Adrenal gland (tissue), 12 donors: ENCODE measurements around the gene AOPEP. TPM values are rescaled to one million over a fixed set of nuclear protein-coding genes. Genes with fewer than 3 reads are reported as not detected.

Source experiments
- DNase-seq, 7 donors: peaks; one replicate each; pipeline ENCODE4 v3.0.0-alpha.2; 2019 to 2020
- H3K27ac ChIP-seq, 5 donors: fragments of 200-600 bp; sonication (generic) in 4 of 5; 1 replicate in 3 of 5; 2 replicates in 2 of 5; pipeline versions ENCODE4 v1.5.1 to v1.8.0; 2016 to 2020; ENCODE audit warnings: mild to moderate bottlenecking in 1 of 5
- H3K27me3 ChIP-seq: fragments of 200-600 bp; 2 replicates; pipeline ENCODE4 v1.8.0; 2021
- H3K36me3 ChIP-seq, 2 donors: fragments of 200-600 bp; replicated peaks in 1 of 2; 1 replicate in 1 of 2; 2 replicates in 1 of 2; pipeline versions ENCODE4 v1.5.1 to v1.8.0; 2018 to 2022
- H3K4me1 ChIP-seq, 2 donors: fragments of 200-600 bp; replicated peaks in 1 of 2; 1 replicate in 1 of 2; 2 replicates in 1 of 2; pipeline versions ENCODE4 v1.5.1 to v1.8.0; 2018 to 2021
- H3K4me3 ChIP-seq, 4 donors: fragments of 200-600 bp; sonication (generic) in 3 of 4; one replicate each; pipeline ENCODE4 v1.5.1; 2016 to 2018
- H3K9me3 ChIP-seq, 3 donors: fragments of 200-600 bp; sonication (generic) in 1 of 3; replicated peaks in 1 of 3; 1 replicate in 2 of 3; 2 replicates in 1 of 3; pipeline versions ENCODE4 v1.5.1 to v1.8.0; 2016 to 2021
- CTCF ChIP-seq, 6 experiments: fragments of 450-650 bp in 4 of 6; fragments of 200-600 bp in 2 of 6; sonication (generic) in 1 of 6; IDR thresholded peaks; 1 replicate in 5 of 6; 2 replicates in 1 of 6; pipeline versions ENCODE4 v1.5.1 to v1.8.0; 2016 to 2021; ENCODE audit warnings: antibody characterized with exemption in 6 of 6, mild to moderate bottlenecking in 2 of 6, moderate library complexity in 1 of 6
- POLR2A ChIP-seq, 2 donors: fragments of 450-650 bp; IDR thresholded peaks; one replicate each; pipeline ENCODE4 v1.6.1; 2017; ENCODE audit warnings: antibody characterized with exemption in 2 of 2, mild to moderate bottlenecking in 2 of 2, moderate library complexity in 1 of 2
- WGBS, 4 donors: extraction: QIAGEN DNeasy Blood & Tissue Kit in 2 of 4; methylation state at CpG; one replicate each; pipeline versions ENCODE4 v1.1.5 to v1.1.7; 2013 to 2017; 5-methylcytosine and 5-hydroxymethylcytosine counted together
- intact Hi-C, 2 donors: fragments of 100-400 bp; cut with DNase I; formaldehyde crosslinking; loops; one replicate each; pipeline versions ENCODE4 v1.14.1 to v1.15.0; 2022 to 2023
- polyA plus RNA-seq, 3 donors: library from polyadenylated mRNA; stranded (reverse); fragments of 200-250 nt in 2 of 3; fragments of 350-450 nt in 1 of 3; fragmentation: Illumina TruSeq in 1 of 3; extraction: RNeasy Lipid Tissue Mini Kit (QIAGEN cat#74804) in 1 of 3; gene quantifications; one replicate each; pipeline ENCODE4 v1.2.3, GENCODE V29; 2013 to 2014
- total RNA-seq, 9 donors: library from RNA; depleted of rRNA in 4 of 9; stranded (reverse); fragments of >200 nt in 4 of 9; fragments of 120-200 nt in 1 of 9; fragmentation: NEBNext Ultra II Directional in 1 of 9; extraction: Animal tissue kit (Norgen Biotek cat#: 25700) in 1 of 9; gene quantifications; one replicate each; pipeline versions ENCODE4 v1.1.0 to v1.2.4, GENCODE V29; 2013 to 2023
- donor health status: healthy with polysubstance abuse.
- donor health status: Bipolar disorder and iron deficiency.
- donor health status: DM: yes; HTN: yes; CAD: no.
- donor health status: DM: no; HTN: no; CAD: no.
- donor health status: DM: no; HTN: no; CAD: no.
- donor health status: DM: yes; HTN: yes; CAD: no.

Gene AOPEP
- total and polyA plus RNA-seq, 12 donors: 31.0 to 99.6 (median 71.0) TPM

GRCh38 chr9:94799578-94800264, 73.2 kb downstream of the AOPEP start:
- intact Hi-C loops: no loop called here
- no peak overlapping the region for H3K4me3 ChIP-seq
- 89 to 94% (median 93%) methylated on average over 9 of the region's 9 CpGs for WGBS, 4 donors
- peak overlapping the region in 1 of 5 donors; percentile 72 for H3K27ac ChIP-seq
- no peaks in the 10 kb centered on the region for H3K27me3 ChIP-seq
- no peaks in the 10 kb centered on the region for H3K9me3 ChIP-seq
- DNase-seq: no peak
- TF ChIP-seq CTCF (IDR thresholded peaks at IDR 0.05): no peak
- no peak for TF ChIP-seq POLR2A (IDR thresholded peaks at IDR 0.05)
- H3K4me1 ChIP-seq: peaks cover 0 to 18% of the 10 kb centered on the region in 2 donors
- H3K36me3 ChIP-seq: no peaks in the 10 kb centered on the region

- Histone ChIP-seq H3K4me3 (no peak overlapping the region), H3K27me3 (no peaks in the 10 kb centered on the region), H3K36me3 (no peaks in the 10 kb centered on the region), H3K4me1 (peaks cover 0 to 25% of the 10 kb centered on the region in 2 donors), H3K9me3 (no peaks in the 10 kb centered on the region), H3K27ac (peak overlapping the region in 2 of 5 donors; percentile 56 to 72)
- WGBS, 4 donors: 85 to 93% (median 90%) methylated on average over 8 of the region's 8 CpGs
- intact Hi-C loops: no loop called here
- no peak for DNase-seq
- no peak for TF ChIP-seq POLR2A (IDR thresholded peaks at IDR 0.05)
- no peak for TF ChIP-seq CTCF (IDR thresholded peaks at IDR 0.05)
Observed at GRCh38 chr9:94800424-94801117, 74.1 kb downstream of the AOPEP start.

- Histone ChIP-seq H3K36me3 (no peaks in the 10 kb centered on the region), H3K4me3 (no peak overlapping the region), H3K27me3 (no peaks in the 10 kb centered on the region), H3K27ac (peak overlapping the region in 2 of 5 donors; percentile 56 to 72), H3K9me3 (no peaks in the 10 kb centered on the region), H3K4me1 (peaks cover 0 to 32% of the 10 kb centered on the region in 2 donors)
- intact Hi-C loops: no loop called here
- WGBS, 4 donors: 71 to 81% (median 77%) methylated on average over 1 of the region's 1 CpG
- peak in 3 of 7 donors; percentile 35 to 45 (median 38) for DNase-seq
- TF ChIP-seq POLR2A (IDR thresholded peaks at IDR 0.05): no peak
Observed at GRCh38 chr9:94801234-94801633, 74.7 kb downstream of the AOPEP start.

DNA sequence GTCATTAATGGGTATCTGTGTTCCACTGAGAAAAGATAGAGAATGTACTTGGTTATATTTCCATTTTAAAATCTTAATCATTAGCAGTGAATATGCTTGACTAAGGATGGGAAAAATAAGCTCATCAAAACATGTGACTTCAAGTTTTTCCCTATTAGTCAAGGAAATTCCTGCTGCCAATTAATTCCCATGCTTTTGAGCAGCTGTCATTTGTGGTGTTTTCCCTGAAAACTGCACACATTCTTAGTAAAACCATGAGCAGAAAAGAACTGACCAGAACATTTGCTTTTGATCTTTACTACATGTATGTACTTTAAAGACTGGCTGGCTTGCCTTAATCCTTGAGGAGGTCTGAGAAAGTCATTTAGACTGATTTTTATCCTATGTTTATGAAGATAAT, 75.2 kb downstream of the AOPEP start:
- no peak for DNase-seq
- intact Hi-C loops: no loop called here
- H3K4me3 ChIP-seq: no peak overlapping the region
- TF ChIP-seq CTCF (IDR thresholded peaks at IDR 0.05) (no peak), POLR2A (IDR thresholded peaks at IDR 0.05) (no peak)
- peak overlapping the region in 2 of 5 donors; percentile 56 to 72 for H3K27ac ChIP-seq
- H3K9me3 ChIP-seq: no peaks in the 10 kb centered on the region
- H3K4me1 ChIP-seq: peaks cover 0 to 33% of the 10 kb centered on the region in 2 donors
- H3K27me3 ChIP-seq: no peaks in the 10 kb centered on the region
- H3K36me3 ChIP-seq: no peaks in the 10 kb centered on the region
